Measurements from ENCODE around the gene H3-3A.

Gene H3-3A

GRCh38 chr1:226052061-226052460 is 10.5 kb upstream of the H3-3A start:
- DNase-seq (ENCODE audit: low read depth in 1 of 2, low spot score in 1 of 2) = no peak

DNA sequence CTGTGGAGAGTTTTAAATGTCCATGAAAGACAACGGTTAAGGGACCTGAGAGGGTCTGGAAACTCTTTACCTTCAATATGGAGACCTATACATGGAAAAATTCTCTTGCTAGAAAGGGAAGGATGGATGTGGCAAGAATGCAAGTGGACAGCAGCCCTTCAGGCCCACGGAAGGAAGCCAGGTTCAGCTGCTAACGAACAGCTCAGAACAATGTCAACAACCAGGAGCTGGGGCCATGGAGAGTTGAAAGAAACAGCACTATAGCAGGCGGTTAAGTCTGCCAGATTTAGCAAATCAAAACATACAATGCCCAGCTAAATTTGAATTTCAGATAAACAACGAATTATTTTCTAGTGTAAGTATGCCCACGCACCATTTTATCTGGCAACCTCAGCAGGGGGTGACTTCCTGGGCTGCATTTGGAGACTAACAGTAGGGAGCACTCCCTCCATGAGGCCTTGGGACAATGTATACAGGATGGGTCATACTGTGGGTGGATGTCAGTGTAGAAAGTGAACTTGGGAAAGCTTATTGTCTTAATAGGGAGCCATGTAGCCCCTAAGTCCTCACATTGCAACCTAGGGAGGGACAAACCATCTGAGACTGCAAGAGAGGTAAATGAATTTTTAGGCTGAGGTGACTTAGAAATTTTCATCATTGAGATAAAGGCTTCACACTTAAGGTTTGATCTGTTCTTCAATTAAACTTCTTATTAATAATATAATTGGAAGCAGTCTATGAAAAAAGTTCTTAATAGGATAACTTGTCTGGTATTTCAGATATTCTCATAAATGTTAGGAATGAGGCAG is 7.8 kb upstream of the H3-3A start:
- DNase-seq (ENCODE audit: low read depth in 1 of 2, low spot score in 1 of 2) = no peak

DNA sequence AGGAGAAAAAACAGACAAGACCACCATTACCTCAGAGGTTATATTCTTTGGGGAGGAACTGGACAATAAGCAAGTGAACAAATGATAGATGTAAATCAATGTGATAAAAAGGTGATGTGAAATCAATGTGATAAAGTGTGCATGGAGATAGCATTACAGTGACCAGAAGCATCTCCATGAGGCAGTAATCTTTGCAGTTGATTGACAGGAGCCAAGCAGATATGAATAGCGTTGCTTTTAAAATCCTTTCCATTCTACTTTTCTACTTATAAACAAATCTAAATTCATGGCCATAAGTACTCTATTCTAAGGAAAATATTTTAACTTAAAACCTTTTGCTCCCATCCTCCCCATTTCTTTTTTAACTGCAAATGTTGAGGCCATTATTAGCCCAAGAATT is 2.8 kb upstream of the H3-3A start:
- DNase-seq (ENCODE audit: low read depth in 1 of 2, low spot score in 1 of 2) = no peak

- DNase-seq (ENCODE audit: low read depth in 1 of 2, low spot score in 1 of 2) = no peak
These were observed 2.1 kb upstream of the H3-3A start for GRCh38 chr1:226060427-226060826.

GRCh38 chr1:226061068-226061840 is 1.3 kb upstream of the H3-3A start:
- DNase-seq (ENCODE audit: low read depth in 1 of 2, low spot score in 1 of 2) = no peak

DNA sequence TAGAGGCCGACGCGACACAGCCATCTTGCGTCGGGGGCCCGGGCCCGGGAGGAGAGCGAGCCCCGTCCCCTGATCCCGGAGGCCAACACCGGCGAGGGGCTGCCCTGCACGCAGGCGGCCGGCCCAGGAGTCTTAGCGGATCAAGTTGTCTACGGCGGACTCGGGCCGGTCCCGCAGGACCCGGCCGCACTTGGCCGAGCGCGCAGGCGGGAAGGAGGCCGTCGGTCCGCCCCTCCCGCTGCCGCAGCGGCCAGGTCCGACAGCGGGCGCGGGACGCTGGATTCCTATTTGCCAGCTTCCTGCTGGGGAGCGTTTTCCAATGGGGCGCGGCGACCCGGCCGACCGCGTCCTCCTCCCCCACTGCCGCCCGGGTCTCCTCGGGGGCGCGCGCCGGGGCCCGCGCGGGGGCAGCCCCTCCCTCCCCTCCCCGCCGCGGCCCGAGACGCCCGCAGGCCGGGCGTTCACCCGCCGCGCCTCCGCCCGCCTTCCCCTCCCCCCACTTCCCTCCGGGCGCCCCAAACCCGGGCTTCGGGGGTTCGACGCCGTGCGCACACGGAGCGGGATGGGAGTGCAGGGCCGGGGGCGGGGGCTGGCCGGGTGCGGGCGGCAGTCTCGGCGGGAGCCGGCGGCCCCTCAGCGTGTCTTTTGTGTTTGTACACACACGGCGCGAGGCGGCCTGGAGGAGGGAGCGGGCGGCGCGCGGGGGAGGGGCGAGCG is 517 bp upstream of the H3-3A start:
- peak; percentile 20 for DNase-seq (ENCODE audit: low read depth in 1 of 2, low spot score in 1 of 2)

- peak in 1 of 2 donors; percentile 21 for DNase-seq (ENCODE audit: low read depth in 1 of 2, low spot score in 1 of 2)
These were observed 884 bp downstream of the H3-3A start for GRCh38 chr1:226063224-226063976.

GRCh38 chr1:226063977-226064815 is 1.7 kb downstream of the H3-3A start:
- DNase-seq (ENCODE audit: low read depth in 1 of 2, low spot score in 1 of 2) = no peak

DNA sequence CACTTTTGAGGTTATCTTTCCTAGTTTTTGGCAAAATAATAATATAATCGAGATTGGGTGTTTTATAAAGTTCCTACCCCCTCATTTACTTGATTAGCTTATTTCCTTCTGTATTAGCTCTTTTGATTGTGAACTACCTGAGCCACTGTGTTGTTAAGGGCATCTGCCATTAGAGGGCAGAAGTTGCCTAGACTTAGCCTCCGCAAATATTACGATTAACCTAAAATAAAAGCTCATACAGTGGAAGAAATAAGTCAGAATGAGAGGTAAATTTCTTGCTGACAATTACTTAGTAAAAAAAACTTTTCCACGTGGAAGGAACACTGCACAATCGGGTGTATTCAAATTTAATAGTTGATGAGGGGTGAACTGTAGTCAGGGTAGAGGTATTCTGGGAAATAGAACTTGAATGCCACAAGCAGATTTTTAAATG is 2.3 kb downstream of the H3-3A start:
- no peak for DNase-seq (ENCODE audit: low read depth in 1 of 2, low spot score in 1 of 2)

DNA sequence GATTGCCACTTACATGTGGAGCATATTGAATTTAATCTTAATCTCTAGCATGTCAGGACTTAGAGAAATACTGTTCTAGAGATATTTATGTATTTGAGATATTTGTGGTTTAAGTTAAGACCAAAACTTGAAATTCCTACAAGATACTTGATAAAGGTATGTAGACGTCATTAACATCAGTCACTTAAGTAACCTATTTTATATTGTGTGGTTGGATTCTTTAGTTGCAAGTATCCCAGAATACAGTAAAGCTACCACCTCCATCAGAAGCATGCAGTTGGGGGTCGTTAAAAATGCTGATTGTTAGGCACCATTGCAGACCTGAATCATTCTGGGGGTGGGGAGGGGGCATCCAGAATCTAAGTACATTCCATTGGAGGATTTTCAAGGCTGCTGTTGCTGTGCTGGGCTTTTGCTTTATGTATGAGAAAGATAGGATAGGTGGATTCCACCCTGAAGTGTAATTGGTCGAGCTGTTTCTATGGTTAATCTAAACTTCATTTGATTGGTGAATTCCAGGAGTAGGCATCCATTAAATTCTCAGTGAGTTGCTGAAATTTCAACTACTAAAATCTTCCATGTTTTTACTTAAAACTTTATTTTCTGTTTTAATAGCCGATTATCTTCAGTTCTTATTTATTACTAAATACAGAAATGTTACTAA is 4.0 kb downstream of the H3-3A start:
- no peak for DNase-seq (ENCODE audit: low read depth in 1 of 2, low spot score in 1 of 2)

DNA sequence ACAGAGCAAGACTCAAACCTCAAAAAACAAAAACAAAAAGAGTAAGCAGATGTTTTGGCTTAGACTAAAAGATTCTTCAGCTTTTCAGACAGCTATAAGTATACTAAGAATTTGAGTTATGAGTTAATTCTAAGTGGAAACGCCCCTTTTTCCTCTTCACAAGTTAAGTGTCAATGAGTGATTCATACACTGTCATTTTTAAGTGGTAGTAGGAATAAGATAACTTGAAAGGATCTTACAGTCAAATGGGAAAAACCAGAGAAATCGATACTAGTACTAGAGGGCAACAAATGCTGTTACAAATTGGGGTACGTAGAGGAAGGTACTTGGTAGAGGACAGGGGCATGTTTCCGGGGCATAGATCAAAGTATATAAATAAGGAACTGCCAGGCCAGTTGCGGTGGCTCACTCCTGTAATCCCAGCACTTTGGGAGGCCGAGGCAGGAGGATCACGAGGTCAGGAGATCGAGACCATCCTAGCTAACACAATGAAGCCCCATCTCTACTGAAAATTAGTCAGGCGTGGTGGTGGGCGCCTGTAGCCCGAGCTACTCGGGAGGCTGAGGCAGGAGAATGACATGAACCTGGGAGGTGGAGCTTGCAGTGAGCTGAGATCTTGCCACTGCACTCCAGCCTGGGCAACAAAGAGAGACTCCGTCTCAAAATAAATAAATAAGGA is 7.4 kb downstream of the H3-3A start:
- DNase-seq (ENCODE audit: low read depth in 1 of 2, low spot score in 1 of 2) = no peak

DNA sequence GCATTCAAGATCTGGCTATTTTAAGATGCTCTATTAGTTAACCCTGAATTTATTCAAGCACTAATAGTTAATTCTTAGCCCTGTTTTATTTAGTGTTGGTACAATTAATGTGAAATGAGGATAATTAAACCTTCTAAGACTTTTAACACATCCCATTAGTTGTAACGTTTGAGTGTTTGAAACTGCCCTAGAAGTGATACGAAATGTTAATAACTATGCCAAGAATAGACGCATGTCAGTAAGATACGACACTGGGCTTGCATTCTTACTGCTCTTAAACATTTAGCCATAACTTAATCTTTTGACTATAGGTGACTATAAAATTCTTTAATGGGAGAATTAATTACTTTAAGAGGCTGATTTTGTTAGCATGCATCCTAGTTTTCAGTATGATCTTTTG is 9.8 kb downstream of the H3-3A start:
- DNase-seq (ENCODE audit: low read depth in 1 of 2, low spot score in 1 of 2) = no peak

DNA sequence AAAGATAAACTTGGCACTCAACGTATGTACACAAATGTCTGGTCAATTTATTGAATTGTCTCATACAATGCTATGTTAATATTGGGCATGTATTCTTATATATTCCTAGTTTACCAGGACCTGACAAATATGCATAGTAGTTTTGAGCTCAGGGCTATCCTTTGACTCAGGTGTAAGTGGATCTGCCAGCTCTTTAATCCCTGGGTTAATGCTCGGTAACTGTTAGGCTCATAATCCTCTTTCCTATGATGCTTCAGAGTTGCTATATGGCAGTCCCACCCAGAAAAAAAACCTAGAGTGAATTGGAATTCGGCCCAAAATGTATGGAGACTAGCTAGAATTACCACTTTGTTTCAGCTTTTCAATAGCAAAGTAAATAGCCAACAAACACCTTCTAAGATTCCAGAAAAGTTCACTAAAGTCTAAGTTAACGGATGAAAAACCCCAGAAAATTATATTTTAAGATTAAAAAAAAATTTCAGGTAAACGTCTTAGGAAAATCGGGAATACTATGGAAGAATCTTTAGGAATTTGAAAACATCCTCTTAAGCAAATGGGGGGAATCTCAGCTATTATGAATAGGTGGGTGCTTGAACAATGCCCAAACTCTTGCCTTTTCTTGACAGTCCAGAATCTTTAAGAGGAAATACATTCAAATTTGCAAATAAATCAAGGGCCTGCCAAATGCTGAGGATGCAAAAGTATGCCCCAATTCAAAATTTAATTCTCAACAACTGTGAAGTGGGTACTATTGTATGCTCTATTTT is 10.9 kb downstream of the H3-3A start:
- DNase-seq (ENCODE audit: low read depth in 1 of 2, low spot score in 1 of 2) = no peak

DNA sequence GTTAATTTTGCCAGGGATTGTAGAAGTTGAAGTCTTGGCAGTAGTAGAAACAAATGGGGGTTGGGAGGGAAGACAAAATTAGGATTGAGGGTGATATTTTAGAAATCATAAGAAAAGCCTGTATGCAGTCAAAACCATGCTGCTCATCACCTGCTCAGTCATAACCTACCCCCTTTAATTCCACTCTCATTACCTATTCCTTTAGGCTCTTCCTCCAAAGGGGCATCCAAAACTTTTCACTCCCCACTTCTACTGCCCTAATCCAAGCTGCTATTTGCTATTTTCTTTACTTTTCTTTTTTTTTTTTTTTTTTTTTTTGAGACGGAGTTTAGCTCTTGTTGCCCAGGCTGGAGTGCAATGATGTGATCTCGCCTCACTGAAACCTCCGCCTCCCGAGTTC is 11.5 kb downstream of the H3-3A start:
- no peak for DNase-seq (ENCODE audit: low read depth in 1 of 2, low spot score in 1 of 2)

GRCh38 chr1:226076378-226076777 is 13.9 kb downstream of the H3-3A start:
- DNase-seq (ENCODE audit: low read depth in 1 of 2, low spot score in 1 of 2) = no peak

GRCh38 chr1:226078374-226078773 is 15.9 kb downstream of the H3-3A start:
- no peak for DNase-seq (ENCODE audit: low read depth in 1 of 2, low spot score in 1 of 2)

DNA sequence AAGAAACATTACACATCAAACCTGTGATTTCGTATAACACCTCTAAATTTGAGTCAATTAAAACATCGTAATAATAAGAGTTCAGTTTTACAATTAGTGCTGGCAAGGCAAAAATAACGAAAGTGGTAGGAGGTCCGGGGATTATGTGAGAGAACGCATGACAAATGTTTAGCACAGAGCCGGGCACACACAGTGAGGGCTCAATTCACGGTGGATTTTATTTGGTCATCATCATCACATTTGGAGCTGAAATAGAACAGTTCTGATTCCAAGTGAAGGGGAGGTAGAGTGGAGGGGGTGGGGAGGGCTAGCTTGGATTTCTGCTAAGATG is 20.0 kb downstream of the H3-3A start:
- no peak for DNase-seq (ENCODE audit: low read depth in 1 of 2, low spot score in 1 of 2)

GRCh38 chr1:226082959-226083301 is 20.4 kb downstream of the H3-3A start:
- no peak for DNase-seq (ENCODE audit: low read depth in 1 of 2, low spot score in 1 of 2)

All from stimulated activated CD4-positive, alpha-beta T cell treated with anti-CD3 and anti-CD28 coated beads, Interleukin-15, amount 100 ng/mL, for 1 hour (primary cell).